ENCODE results near the gene GPR142. TPM values are rescaled to one million over a fixed set of nuclear protein-coding genes. Genes with fewer than 3 reads are reported as not detected.

GPR142 gene
- total and polyA plus RNA-seq, 2 of the 13 experiments (the other 11 are each of a cell fraction or from before 2014, with no cell fraction given), result not detected

GRCh38 chr17:74373838-74374606, 6.7 kb downstream of the GPR142 start:
- ChIA-PET CTCF (ENCODE audit: low intra/inter-chr PET ratio, low total read pairs) (interaction anchor here (1.0 to 1.3 kb wide), 2 partner anchors 119 to 159 kb away, joined by 3 to 5 read pairs; no protein-coding TSS in a partner anchor), POLR2A (interaction anchor here (0.7 to 1.7 kb wide), 11 partner anchors 10 to 499 kb away, joined by 3 to 29 read pairs (median 4); partner anchors contain the start of gene RPL38)
- peak overlapping the region; percentile 58 for H3K4me2 ChIP-seq (ENCODE audit: low read depth, low read length)
- H3K27ac ChIP-seq (ENCODE audit: extremely low read length, insufficient read depth, low read length), result no peak overlapping the region
- no peak overlapping the region for H3K9ac ChIP-seq (ENCODE audit: insufficient read depth, low read depth, low read length)
- ATAC-seq (peak; percentile 97), FAIRE-seq (peak; percentile 100), DNase-seq (ENCODE audit: low spot score) (peak; percentile 95)
- in situ Hi-C loops (cut with HindIII; ENCODE audit: extremely low pct_ligation_motif_present, low pct_unique_long_range_greater_than_20kb), result no loop called here
- intact Hi-C loops (cut with micrococcal nuclease; ENCODE audit: unreplicated experiment), result loop anchor here (1.0 kb wide), 1 partner anchor 83 kb away; no protein-coding TSS in a partner anchor
- no peaks in the 10 kb centered on the region for H3K9me3 ChIP-seq (ENCODE audit: low read length)
- peaks cover 21% of the 10 kb centered on the region for H3K4me1 ChIP-seq (ENCODE audit: insufficient read depth, low read length)
- 25% methylated on average over 15 of the region's 15 CpGs for WGBS (ENCODE audit: low lambda C conversion rate)
- H4K20me1 ChIP-seq (ENCODE audit: insufficient read depth, low read length), result no peaks in the 10 kb centered on the region
- no peaks in the 10 kb centered on the region for H3K36me3 ChIP-seq (replicated peaks in 1 of 2; ENCODE audit: control insufficient read depth in 1 of 2, insufficient read depth in 2 of 2, low read length in 2 of 2)
- H3K27me3 ChIP-seq (ENCODE audit: control insufficient read depth in 1 of 2, insufficient read depth in 2 of 2, low read length in 2 of 2), result peaks cover 1 to 31% of the 10 kb centered on the region in 2 experiments; a peak in 4 of 5 replicates
- H2AFZ ChIP-seq (ENCODE audit: low read length), result peak overlapping the region; percentile 8
- no peaks in the 10 kb centered on the region for H3K79me2 ChIP-seq (ENCODE audit: insufficient read depth, low read length)
- H3K4me3 ChIP-seq (replicated peaks in 1 of 3; ENCODE audit: insufficient read depth in 1 of 3, low read depth in 2 of 3, low read length in 3 of 3), result peak overlapping the region in 1 of 3 experiments; percentile 24; a peak in 2 of 6 replicates
- BruUV-seq (replicated peaks), result no TSS peak
- TF ChIP-seq ZNF292 (CRISPR knock-in tag; IDR thresholded peaks at IDR 0.05; ENCODE audit: borderline replicate concordance, low read depth), result peak; percentile 97; the same call in 1 of the 2 replicates
- no peak; the same call in 1 of the 2 replicates for TF ChIP-seq TAF1 (CRISPR knock-in tag; IDR thresholded peaks at IDR 0.05)
- TF ChIP-seq XRCC5 (optimal IDR thresholded peaks at IDR 0.05; ENCODE audit: low read length), result peak; percentile 97
- no peak for TF ChIP-seq ZNF724P (CRISPR knock-in tag; IDR thresholded peaks at IDR 0.05; ENCODE audit: borderline replicate concordance)
- TF ChIP-seq ZNF607 (CRISPR knock-in tag; IDR thresholded peaks at IDR 0.05; ENCODE audit: borderline replicate concordance), result peak; percentile 71; the same call in 1 of the 2 replicates
- TF ChIP-seq ZNF264 (CRISPR knock-in tag; IDR thresholded peaks at IDR 0.05), result peak; percentile 96
- TF ChIP-seq EP300 (IDR thresholded peaks at IDR 0.05; ENCODE audit: low read depth in 2 of 2, low read length in 2 of 2), result peak; percentile 66 to 69
- TF ChIP-seq EP300 (CRISPR knock-in tag; IDR thresholded peaks at IDR 0.05; ENCODE audit: borderline replicate concordance), result peak; percentile 55; the same call in 1 of the 2 replicates
- TF ChIP-seq ZNF234 (CRISPR knock-in tag; conservative IDR thresholded peaks at IDR 0.05), result no peak
- peak; percentile 55; the same call in 1 of the 2 replicates for TF ChIP-seq KMT2B (CRISPR knock-in tag; IDR thresholded peaks at IDR 0.05)
- no peak for TF ChIP-seq LBX2 (CRISPR knock-in tag; IDR thresholded peaks at IDR 0.05; ENCODE audit: borderline replicate concordance)
- peak; percentile 96 for TF ChIP-seq HDAC2 (CRISPR knock-in tag; IDR thresholded peaks at IDR 0.05)
- no peak for TF ChIP-seq ARNT2 (CRISPR knock-in tag; IDR thresholded peaks at IDR 0.05; ENCODE audit: low read depth)
- no peak for TF ChIP-seq CEBPZ (IDR thresholded peaks at IDR 0.05; ENCODE audit: low read length)
- peak; percentile 38; the same call in 1 of the 2 replicates for TF ChIP-seq MTA1 (CRISPR knock-in tag; IDR thresholded peaks at IDR 0.05; ENCODE audit: borderline replicate concordance)
- TF ChIP-seq POGZ (CRISPR knock-in tag; IDR thresholded peaks at IDR 0.05), result peak; percentile 74; the same call in 1 of the 2 replicates
- TF ChIP-seq ZNF235 (CRISPR knock-in tag; IDR thresholded peaks at IDR 0.05; ENCODE audit: borderline replicate concordance), result no peak; the same call in 1 of the 2 replicates
- TF ChIP-seq KDM1A (CRISPR knock-in tag; IDR thresholded peaks at IDR 0.05), result peak; percentile 69
- TF ChIP-seq HOXA3 (CRISPR knock-in tag; IDR thresholded peaks at IDR 0.05), result peak; percentile 90
- TF ChIP-seq SSRP1 (CRISPR knock-in tag; IDR thresholded peaks at IDR 0.05), result no peak
- TF ChIP-seq TBL1XR1 (IDR thresholded peaks at IDR 0.05; ENCODE audit: borderline replicate concordance, low read length, partially characterized antibody), result no peak
- TF ChIP-seq AHR (CRISPR knock-in tag; IDR thresholded peaks at IDR 0.05), result peak; percentile 54; the same call in 1 of the 2 replicates

All from HepG2 (cell line).